CD4-positive, alpha-beta T cell treated with Interleukin-6 for 4 hours (primary cell): ENCODE results near the gene TMEM245.
"Not testable (repeated sequence)": the region's sequence is repeated elsewhere in the genome, so short reads cannot be mapped to it uniquely, and the experiment has no call there.

Experiments
- DNase-seq: peaks from one replicate; pipeline ENCODE4 v3.0.0-alpha.2; 2020; ENCODE audit warnings: mixed read lengths

Gene TMEM245

GRCh38 chr9:108980893-108981292 lies 138.9 kb downstream of the TMEM245 start:
- no peak for DNase-seq

DNA sequence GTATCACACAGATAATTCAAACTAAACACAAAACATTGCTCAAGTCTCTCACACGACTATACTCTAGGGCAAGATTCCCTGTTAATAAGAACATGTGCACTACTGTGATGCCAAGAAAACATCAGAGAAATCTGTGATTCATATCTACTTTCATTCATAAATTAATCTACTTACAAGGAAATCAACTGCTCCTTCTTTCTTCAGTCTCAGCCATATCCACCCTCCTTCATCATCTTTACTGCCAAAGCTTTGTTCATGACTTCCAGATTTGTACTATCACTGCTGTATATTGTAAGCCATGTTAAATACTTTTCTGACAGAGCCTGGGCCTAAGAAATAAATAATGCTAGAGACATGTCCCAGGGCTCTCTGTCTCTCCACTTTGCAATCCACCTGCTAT lies 141.5 kb downstream of the TMEM245 start:
- DNase-seq = no peak

- no peak for DNase-seq
These were observed 145.9 kb downstream of the TMEM245 start for GRCh38 chr9:108973895-108974294.

- DNase-seq = no peak
These were observed 147.0 kb downstream of the TMEM245 start for GRCh38 chr9:108972626-108973209.

DNA sequence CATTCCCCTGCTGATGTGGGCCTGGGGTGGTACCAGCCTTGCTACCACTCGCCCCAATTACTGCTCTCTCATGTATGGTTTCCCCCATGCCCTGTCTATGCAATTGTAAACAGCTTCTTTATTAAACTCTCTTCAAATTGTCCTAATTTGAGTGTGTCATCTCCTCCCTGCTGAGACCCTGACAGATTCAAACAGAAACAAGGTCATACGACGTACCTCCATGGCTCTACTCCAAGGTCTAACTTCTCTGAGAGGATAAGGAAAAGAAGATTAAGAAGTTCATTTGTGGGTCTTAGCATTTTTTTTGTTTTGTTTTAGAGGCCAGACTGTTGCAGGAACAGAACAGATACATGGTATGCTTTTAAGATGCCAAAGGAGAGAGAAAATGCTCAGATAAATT lies 147.6 kb downstream of the TMEM245 start:
- no peak for DNase-seq

GRCh38 chr9:108971392-108971791 lies 148.4 kb downstream of the TMEM245 start:
- DNase-seq = not testable (repeated sequence)

- DNase-seq = no peak
These were observed 151.8 kb downstream of the TMEM245 start for GRCh38 chr9:108967916-108968315.
